ENCODE measurements around the gene CEACAM3. TPM values are rescaled to one million over a fixed set of nuclear protein-coding genes. Genes with fewer than 3 reads are reported as not detected.
"Not testable (repeated sequence)": the region's sequence is repeated elsewhere in the genome, so short reads cannot be mapped to it uniquely, and the experiment has no call there.

Gene CEACAM3
- total RNA-seq, 1 experiment from 2014 or later: not detected

DNA sequence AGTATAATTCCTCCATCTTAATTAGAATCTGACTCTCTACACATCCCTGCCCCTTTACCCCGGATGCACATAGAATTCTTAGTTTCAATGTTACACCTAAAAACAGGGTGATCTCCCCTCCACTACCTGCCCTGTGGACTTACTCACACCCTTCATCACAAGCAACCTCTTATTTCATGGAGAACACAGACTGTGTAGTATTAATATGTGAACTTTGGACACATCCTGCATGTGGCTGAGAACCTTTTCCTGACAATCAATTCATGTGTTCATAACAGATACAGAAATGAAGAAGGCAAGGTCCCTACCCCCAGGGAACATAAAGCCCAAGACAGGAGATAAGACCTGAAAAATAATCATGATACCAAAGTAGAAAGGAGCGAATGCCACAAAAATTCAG, 29.3 kb upstream of the CEACAM3 start:
- no TSS peak for BruUV-seq (replicated peaks)
- CTCF ChIA-PET: interaction anchor here (0.6 kb wide), 1 partner anchor 20 kb away, joined by 3 read pairs; no protein-coding TSS in a partner anchor
- no peak for DNase-seq (ENCODE audit: unreplicated experiment)
- H3K4me1 Mint-ChIP-seq (ENCODE audit: insufficient read depth, unreplicated experiment): no peaks in the 10 kb centered on the region
- H3K27ac Mint-ChIP-seq (ENCODE audit: low read depth, unreplicated experiment): no peak overlapping the region
- H3K36me3 Mint-ChIP-seq (ENCODE audit: insufficient read depth, unreplicated experiment): no peaks in the 10 kb centered on the region
- H3K27me3 Mint-ChIP-seq (ENCODE audit: insufficient read depth, unreplicated experiment): peaks cover 66% of the 10 kb centered on the region
- TF ChIP-seq, protein P1, sequence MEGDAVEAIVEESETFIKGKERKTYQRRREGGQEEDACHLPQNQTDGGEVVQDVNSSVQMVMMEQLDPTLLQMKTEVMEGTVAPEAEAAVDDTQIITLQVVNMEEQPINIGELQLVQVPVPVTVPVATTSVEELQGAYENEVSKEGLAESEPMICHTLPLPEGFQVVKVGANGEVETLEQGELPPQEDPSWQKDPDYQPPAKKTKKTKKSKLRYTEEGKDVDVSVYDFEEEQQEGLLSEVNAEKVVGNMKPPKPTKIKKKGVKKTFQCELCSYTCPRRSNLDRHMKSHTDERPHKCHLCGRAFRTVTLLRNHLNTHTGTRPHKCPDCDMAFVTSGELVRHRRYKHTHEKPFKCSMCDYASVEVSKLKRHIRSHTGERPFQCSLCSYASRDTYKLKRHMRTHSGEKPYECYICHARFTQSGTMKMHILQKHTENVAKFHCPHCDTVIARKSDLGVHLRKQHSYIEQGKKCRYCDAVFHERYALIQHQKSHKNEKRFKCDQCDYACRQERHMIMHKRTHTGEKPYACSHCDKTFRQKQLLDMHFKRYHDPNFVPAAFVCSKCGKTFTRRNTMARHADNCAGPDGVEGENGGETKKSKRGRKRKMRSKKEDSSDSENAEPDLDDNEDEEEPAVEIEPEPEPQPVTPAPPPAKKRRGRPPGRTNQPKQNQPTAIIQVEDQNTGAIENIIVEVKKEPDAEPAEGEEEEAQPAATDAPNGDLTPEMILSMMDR (IDR thresholded peaks at IDR 0.05; ENCODE audit: unreplicated experiment): no peak
- H3K4me3 Mint-ChIP-seq (ENCODE audit: unreplicated experiment): no peak overlapping the region
- H3K9me3 Mint-ChIP-seq (ENCODE audit: unreplicated experiment): no peaks in the 10 kb centered on the region
- POLR2A ChIA-PET: no interaction called here
- intact Hi-C loops (cut with micrococcal nuclease): no loop called here

GRCh38 chr19:41768105-41768504, 28.3 kb upstream of the CEACAM3 start:
- intact Hi-C loops (cut with micrococcal nuclease); CTCF ChIA-PET; BruUV-seq (replicated peaks); H3K9me3 Mint-ChIP-seq (ENCODE audit: unreplicated experiment); DNase-seq (ENCODE audit: unreplicated experiment); H3K36me3 Mint-ChIP-seq (ENCODE audit: insufficient read depth, unreplicated experiment); POLR2A ChIA-PET; H3K4me1 Mint-ChIP-seq (ENCODE audit: insufficient read depth, unreplicated experiment); H3K27ac Mint-ChIP-seq (ENCODE audit: low read depth, unreplicated experiment); H3K4me3 Mint-ChIP-seq (ENCODE audit: unreplicated experiment): not testable (repeated sequence)
- peaks cover 66% of the 10 kb centered on the region for H3K27me3 Mint-ChIP-seq (ENCODE audit: insufficient read depth, unreplicated experiment)

- BruUV-seq (replicated peaks): no TSS peak
- Mint-ChIP-seq H3K4me3 (ENCODE audit: unreplicated experiment) (no peak overlapping the region), H3K4me1 (ENCODE audit: insufficient read depth, unreplicated experiment) (peaks cover 7% of the 10 kb centered on the region), H3K27ac (ENCODE audit: low read depth, unreplicated experiment) (no peak overlapping the region), H3K36me3 (ENCODE audit: insufficient read depth, unreplicated experiment) (no peaks in the 10 kb centered on the region), H3K9me3 (ENCODE audit: unreplicated experiment) (no peaks in the 10 kb centered on the region), H3K27me3 (ENCODE audit: insufficient read depth, unreplicated experiment) (peaks cover 54% of the 10 kb centered on the region)
- ChIA-PET POLR2A (no interaction called here), CTCF (interaction anchor here (0.5 to 1.4 kb wide), 7 partner anchors 17 to 1474 kb away, joined by 3 to 7 read pairs (median 3); no protein-coding TSS in a partner anchor)
- TF ChIP-seq, protein P1 (IDR thresholded peaks at IDR 0.05; ENCODE audit: unreplicated experiment): no peak
- intact Hi-C loops (cut with micrococcal nuclease): no loop called here
- no peak for DNase-seq (ENCODE audit: unreplicated experiment)
Measured at GRCh38 chr19:41769608-41770007, 26.8 kb upstream of the CEACAM3 start.

DNA sequence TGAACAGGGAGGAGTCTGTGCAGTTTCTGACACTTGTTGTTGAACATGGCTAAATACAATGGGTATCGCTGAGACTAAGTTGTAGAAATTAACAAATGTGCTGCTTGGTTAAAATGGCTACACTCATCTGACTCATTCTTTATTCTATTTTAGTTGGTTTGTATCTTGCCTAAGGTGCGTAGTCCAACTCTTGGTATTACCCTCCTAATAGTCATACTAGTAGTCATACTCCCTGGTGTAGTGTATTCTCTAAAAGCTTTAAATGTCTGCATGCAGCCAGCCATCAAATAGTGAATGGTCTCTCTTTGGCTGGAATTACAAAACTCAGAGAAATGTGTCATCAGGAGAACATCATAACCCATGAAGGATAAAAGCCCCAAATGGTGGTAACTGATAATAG, 25.0 kb upstream of the CEACAM3 start:
- Mint-ChIP-seq H3K27ac (ENCODE audit: low read depth, unreplicated experiment) (no peak overlapping the region), H3K4me1 (ENCODE audit: insufficient read depth, unreplicated experiment) (peaks cover 7% of the 10 kb centered on the region), H3K36me3 (ENCODE audit: insufficient read depth, unreplicated experiment) (no peaks in the 10 kb centered on the region), H3K4me3 (ENCODE audit: unreplicated experiment) (no peak overlapping the region), H3K9me3 (ENCODE audit: unreplicated experiment) (no peaks in the 10 kb centered on the region), H3K27me3 (ENCODE audit: insufficient read depth, unreplicated experiment) (peaks cover 42% of the 10 kb centered on the region)
- DNase-seq (ENCODE audit: unreplicated experiment): no peak
- no TSS peak for BruUV-seq (replicated peaks)
- intact Hi-C loops (cut with micrococcal nuclease): no loop called here
- CTCF ChIA-PET: interaction anchor here (0.6 to 1.1 kb wide), 2 partner anchors 23 to 31 kb away, joined by 3 to 5 read pairs; no protein-coding TSS in a partner anchor
- TF ChIP-seq, protein P1 (IDR thresholded peaks at IDR 0.05; ENCODE audit: unreplicated experiment): no peak
- POLR2A ChIA-PET: no interaction called here
